Sigmoid colon (tissue), 7 donors: ENCODE data around the gene DSE. TPM values are rescaled to one million over a fixed set of nuclear protein-coding genes. Genes with fewer than 3 reads are reported as not detected.

Experiments used
- DNase-seq: peaks from one replicate; pipeline ENCODE4 v3.0.0-alpha.2; 2019
- H3K27ac ChIP-seq, 4 donors: fragments of 200-600 bp; sonication (generic); one replicate each; pipeline ENCODE4 v1.5.1; 2016 to 2019; ENCODE audit warnings: mild to moderate bottlenecking in 1 of 4
- H3K27me3 ChIP-seq, 3 donors: fragments of 200-600 bp; sonication (generic); one replicate each; pipeline ENCODE4 v1.5.1; 2019; ENCODE audit warnings: mild to moderate bottlenecking in 1 of 3
- H3K36me3 ChIP-seq, 4 donors: fragments of 200-600 bp; sonication (generic); one replicate each; pipeline ENCODE4 v1.5.1; 2016 to 2019
- H3K4me1 ChIP-seq, 4 donors: fragments of 200-600 bp; sonication (generic); one replicate each; pipeline ENCODE4 v1.5.1; 2017 to 2019
- H3K4me3 ChIP-seq, 4 donors: fragments of 200-600 bp; sonication (generic); one replicate each; pipeline ENCODE4 v1.5.1; 2017 to 2019; ENCODE audit warnings: mild to moderate bottlenecking in 2 of 4, moderate library complexity in 1 of 4
- H3K9me3 ChIP-seq, 4 donors: fragments of 200-600 bp in 3 of 4; sonication (generic) in 3 of 4; one replicate each; pipeline versions ENCODE4 v1.5.1 to v1.6.1; 2013 to 2019
- EP300 ChIP-seq, 4 donors: sonication (generic); formaldehyde crosslinking; IDR thresholded peaks; one replicate each; pipeline ENCODE4 v1.6.1; 2017; ENCODE audit warnings: antibody characterized with exemption in 4 of 4
- POLR2A ChIP-seq, 2 donors: fragments of 450-650 bp; IDR thresholded peaks; one replicate each; pipeline ENCODE4 v1.6.1; 2016; ENCODE audit warnings: antibody characterized with exemption in 2 of 2, mild to moderate bottlenecking in 2 of 2, moderate library complexity in 2 of 2
- POLR2AphosphoS5 ChIP-seq, 4 donors: sonication (generic); formaldehyde crosslinking; IDR thresholded peaks; one replicate each; pipeline ENCODE4 v1.6.1; 2017; ENCODE audit warnings: antibody characterized with exemption in 4 of 4
- WGBS, 2 donors: extraction: QIAGEN DNeasy Blood & Tissue Kit; methylation state at CpG; one replicate each; pipeline ENCODE4 v1.1.7; 2013; 5-methylcytosine and 5-hydroxymethylcytosine counted together
- intact Hi-C: fragments of 100-400 bp; cut with DNase I; formaldehyde crosslinking; loops from one replicate; pipeline ENCODE4 v1.15.1; 2023
- polyA plus RNA-seq, 3 donors: library from polyadenylated mRNA; stranded (reverse); fragments of 200-250 nt; gene quantifications; one replicate each; pipeline ENCODE4 v1.2.3, GENCODE V29; 2013
- total RNA-seq, 4 donors: library from RNA; depleted of rRNA; stranded (reverse); fragments of >200 nt; gene quantifications; one replicate each; pipeline ENCODE4 v1.1.0, GENCODE V29; 2016
- TF ChIP-seq, protein P1 (sequence below), 4 experiments: fragments of 450-650 bp in 3 of 4; fragments of 200-600 bp in 1 of 4; IDR thresholded peaks; one replicate each; pipeline ENCODE4 v1.5.1; 2016 to 2019; ENCODE audit warnings: antibody characterized with exemption in 4 of 4, mild to moderate bottlenecking in 3 of 4, moderate library complexity in 2 of 4
- donor health status: healthy with polysubstance abuse.
- donor health status: Bipolar disorder and iron deficiency.
- donor health status: healthy.

The DSE gene
- total and polyA plus RNA-seq, 7 donors, result 2.5 to 29.5 (median 17.9) TPM

GRCh38 chr6:116385459-116385802 lies 14.7 kb downstream of the DSE start:
- no peak for DNase-seq
- Histone ChIP-seq H3K9me3 (no peaks in the 10 kb centered on the region), H3K4me1 (peaks cover 0 to 24% (median 8%) of the 10 kb centered on the region in 4 donors), H3K4me3 (no peak overlapping the region), H3K27me3 (no peaks in the 10 kb centered on the region), H3K27ac (no peak overlapping the region), H3K36me3 (no peaks in the 10 kb centered on the region)
- intact Hi-C loops, result no loop called here
- 72 to 80% methylated on average over 1 of the region's 1 CpG for WGBS, 2 donors
- TF ChIP-seq POLR2A (IDR thresholded peaks at IDR 0.05) (no peak), EP300 (IDR thresholded peaks at IDR 0.05) (no peak), POLR2AphosphoS5 (IDR thresholded peaks at IDR 0.05) (no peak)
- TF ChIP-seq, protein P1, sequence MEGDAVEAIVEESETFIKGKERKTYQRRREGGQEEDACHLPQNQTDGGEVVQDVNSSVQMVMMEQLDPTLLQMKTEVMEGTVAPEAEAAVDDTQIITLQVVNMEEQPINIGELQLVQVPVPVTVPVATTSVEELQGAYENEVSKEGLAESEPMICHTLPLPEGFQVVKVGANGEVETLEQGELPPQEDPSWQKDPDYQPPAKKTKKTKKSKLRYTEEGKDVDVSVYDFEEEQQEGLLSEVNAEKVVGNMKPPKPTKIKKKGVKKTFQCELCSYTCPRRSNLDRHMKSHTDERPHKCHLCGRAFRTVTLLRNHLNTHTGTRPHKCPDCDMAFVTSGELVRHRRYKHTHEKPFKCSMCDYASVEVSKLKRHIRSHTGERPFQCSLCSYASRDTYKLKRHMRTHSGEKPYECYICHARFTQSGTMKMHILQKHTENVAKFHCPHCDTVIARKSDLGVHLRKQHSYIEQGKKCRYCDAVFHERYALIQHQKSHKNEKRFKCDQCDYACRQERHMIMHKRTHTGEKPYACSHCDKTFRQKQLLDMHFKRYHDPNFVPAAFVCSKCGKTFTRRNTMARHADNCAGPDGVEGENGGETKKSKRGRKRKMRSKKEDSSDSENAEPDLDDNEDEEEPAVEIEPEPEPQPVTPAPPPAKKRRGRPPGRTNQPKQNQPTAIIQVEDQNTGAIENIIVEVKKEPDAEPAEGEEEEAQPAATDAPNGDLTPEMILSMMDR (IDR thresholded peaks at IDR 0.05), result no peak

- Histone ChIP-seq H3K27me3 (no peaks in the 10 kb centered on the region), H3K4me1 (peaks cover 0 to 24% (median 8%) of the 10 kb centered on the region in 4 donors), H3K36me3 (no peaks in the 10 kb centered on the region), H3K4me3 (no peak overlapping the region), H3K27ac (peak overlapping the region in 1 of 4 donors; percentile 40), H3K9me3 (no peaks in the 10 kb centered on the region)
- TF ChIP-seq POLR2A (IDR thresholded peaks at IDR 0.05) (no peak), EP300 (IDR thresholded peaks at IDR 0.05) (no peak), POLR2AphosphoS5 (IDR thresholded peaks at IDR 0.05) (no peak)
- TF ChIP-seq, protein P1 (IDR thresholded peaks at IDR 0.05), result no peak
- intact Hi-C loops, result no loop called here
- no peak for DNase-seq
These were observed 15.2 kb downstream of the DSE start for GRCh38 chr6:116385921-116386320.

DNA sequence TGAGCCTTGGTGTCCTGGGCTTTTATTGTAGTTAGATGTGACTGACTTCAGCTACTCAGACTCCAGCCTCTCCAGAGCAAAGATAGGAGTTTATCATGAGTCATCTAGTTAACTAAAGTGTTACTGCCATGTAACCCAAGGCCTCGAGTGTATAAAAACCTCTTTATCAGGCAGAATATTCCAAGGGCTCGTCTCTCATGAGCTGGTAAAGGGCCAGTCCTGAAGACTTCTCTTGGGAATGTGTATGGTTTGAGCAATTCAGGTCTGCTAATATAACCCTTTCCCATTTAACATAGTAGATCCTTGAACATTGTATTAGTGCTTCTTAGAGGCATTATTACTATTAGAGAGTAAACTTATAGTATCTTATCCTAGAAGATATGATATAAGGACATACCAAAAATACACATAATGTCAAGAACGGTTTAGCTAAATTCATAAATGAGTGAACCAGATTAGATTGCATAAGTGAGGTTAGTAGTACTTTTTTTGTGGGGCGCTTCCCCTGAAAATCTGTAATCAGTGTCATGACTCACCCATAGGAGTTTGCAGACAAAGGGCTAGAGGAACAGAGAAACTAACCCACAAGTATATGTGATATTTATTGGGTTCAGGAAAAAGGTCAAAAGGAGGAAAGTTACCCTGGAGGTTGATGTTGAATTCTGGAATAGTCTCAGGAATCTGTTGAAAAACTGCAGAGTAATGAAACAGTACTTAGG lies 16.0 kb downstream of the DSE start:
- intact Hi-C loops, result no loop called here
- Histone ChIP-seq H3K27me3 (no peaks in the 10 kb centered on the region), H3K27ac (peak overlapping the region in 3 of 4 donors; percentile 25 to 40 (median 27)), H3K36me3 (no peaks in the 10 kb centered on the region), H3K4me3 (no peak overlapping the region), H3K4me1 (peaks cover 0 to 24% (median 8%) of the 10 kb centered on the region in 4 donors), H3K9me3 (no peaks in the 10 kb centered on the region)
- 72 to 77% methylated on average over 4 of the region's 4 CpGs for WGBS, 2 donors
- TF ChIP-seq POLR2AphosphoS5 (IDR thresholded peaks at IDR 0.05) (no peak), POLR2A (IDR thresholded peaks at IDR 0.05) (no peak), EP300 (IDR thresholded peaks at IDR 0.05) (no peak)
- TF ChIP-seq, protein P1 (IDR thresholded peaks at IDR 0.05), result no peak
- DNase-seq, result no peak

GRCh38 chr6:116387374-116387773 lies 16.6 kb downstream of the DSE start:
- 75 to 80% methylated on average over 3 of the region's 3 CpGs for WGBS, 2 donors
- Histone ChIP-seq H3K27me3 (no peaks in the 10 kb centered on the region), H3K27ac (peak overlapping the region in 2 of 4 donors; percentile 27 to 40), H3K4me1 (peaks cover 0 to 24% (median 8%) of the 10 kb centered on the region in 4 donors), H3K4me3 (no peak overlapping the region), H3K9me3 (no peaks in the 10 kb centered on the region), H3K36me3 (no peaks in the 10 kb centered on the region)
- DNase-seq, result no peak
- TF ChIP-seq POLR2AphosphoS5 (IDR thresholded peaks at IDR 0.05), result no peak
- no peak for TF ChIP-seq EP300 (IDR thresholded peaks at IDR 0.05)
- TF ChIP-seq, protein P1 (IDR thresholded peaks at IDR 0.05), result no peak
- no peak for TF ChIP-seq POLR2A (IDR thresholded peaks at IDR 0.05)
- intact Hi-C loops, result no loop called here

DNA sequence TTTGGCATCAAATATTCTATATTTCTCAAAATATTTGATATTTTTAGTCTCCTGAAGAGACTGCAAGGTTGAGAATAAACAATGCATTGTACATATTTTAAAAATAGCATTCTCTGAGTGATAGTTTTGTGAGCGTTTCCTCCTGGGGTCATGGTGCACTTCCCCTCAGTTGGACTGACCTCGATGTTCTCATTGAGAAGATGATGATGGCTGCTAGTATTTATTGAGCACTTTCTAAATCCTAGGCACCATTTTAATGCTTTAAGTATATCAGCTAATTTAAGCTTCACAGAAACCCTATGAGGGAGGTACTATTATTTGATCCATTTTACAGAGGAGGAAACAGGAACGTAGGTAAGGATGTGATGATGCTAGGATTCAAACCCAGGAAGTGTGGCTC lies 18.2 kb downstream of the DSE start:
- DNase-seq, result no peak
- no peaks in the 10 kb centered on the region for H3K27me3 ChIP-seq
- H3K27ac ChIP-seq, result no peak overlapping the region
- H3K36me3 ChIP-seq, result no peaks in the 10 kb centered on the region
- H3K4me3 ChIP-seq, result no peak overlapping the region
- WGBS, 2 donors, result 55 to 78% methylated on average over 3 of the region's 3 CpGs
- H3K4me1 ChIP-seq, result peaks cover 0 to 24% (median 8%) of the 10 kb centered on the region in 4 donors
- intact Hi-C loops, result no loop called here
- no peaks in the 10 kb centered on the region for H3K9me3 ChIP-seq
- no peak for TF ChIP-seq POLR2A (IDR thresholded peaks at IDR 0.05)
- TF ChIP-seq POLR2AphosphoS5 (IDR thresholded peaks at IDR 0.05), result no peak
- TF ChIP-seq EP300 (IDR thresholded peaks at IDR 0.05), result no peak
- TF ChIP-seq, protein P1 (IDR thresholded peaks at IDR 0.05), result no peak
